NB4 (cell line): Measurements from ENCODE around the gene PLA2G6.

Source experiments
- DNase-seq: peaks from one replicate; pipeline ENCODE4 v3.0.0; 2010; ENCODE audit warnings: low read depth
- H3K4me3 ChIP-seq: one replicate; pipeline ENCODE4 v1.5.1; 2011; ENCODE audit warnings: mild to moderate bottlenecking, low read depth, low read length, moderate library complexity
- CTCF ChIP-seq: IDR thresholded peaks from one replicate; pipeline ENCODE4 v1.5.1; 2012; ENCODE audit warnings: low read depth, low read length
- MAX ChIP-seq: IDR thresholded peaks from 2 replicates; pipeline ENCODE4 v1.6.1; 2011; ENCODE audit warnings: low read depth, low read length
- MYC ChIP-seq: IDR thresholded peaks from 2 replicates; pipeline ENCODE4 v1.6.1; 2011; ENCODE audit warnings: low read depth, low read length
- POLR2A ChIP-seq: IDR thresholded peaks from 2 replicates; pipeline ENCODE4 v1.6.1; 2011; ENCODE audit warnings: mild to moderate bottlenecking; ENCODE audit not compliant: insufficient read length; ENCODE audit errors: extremely low read depth

The PLA2G6 gene

GRCh38 chr22:38207898-38208432 lies 26.3 kb upstream of the PLA2G6 start:
- no peak for TF ChIP-seq MAX
- no peak overlapping the region for H3K4me3 ChIP-seq
- no peak for DNase-seq

- no peak for DNase-seq
- TF ChIP-seq MAX (no peak), CTCF (no peak), POLR2A (no peak), MYC (no peak)
Observed at GRCh38 chr22:38205261-38206128, 23.9 kb upstream of the PLA2G6 start.

GRCh38 chr22:38204784-38205183 lies 23.2 kb upstream of the PLA2G6 start:
- TF ChIP-seq CTCF (no peak), POLR2A (no peak), MAX (peak; percentile 35; the same call in 1 of the 2 replicates), MYC (peak; percentile 35; the same call in 1 of the 2 replicates)
- DNase-seq, result peak; percentile 74
- no peak overlapping the region for H3K4me3 ChIP-seq

More at GRCh38 chr22:38205261-38206128, 23.9 kb upstream of the PLA2G6 start:
- H3K4me3 ChIP-seq, result no peak overlapping the region

GRCh38 chr22:38203855-38204514 lies 22.4 kb upstream of the PLA2G6 start:
- DNase-seq, result peak; percentile 39
- TF ChIP-seq MYC (no peak), POLR2A (no peak), CTCF (no peak), MAX (no peak)
- no peak overlapping the region for H3K4me3 ChIP-seq

GRCh38 chr22:38203090-38203810 lies 21.6 kb upstream of the PLA2G6 start:
- DNase-seq, result no peak
- H3K4me3 ChIP-seq, result peak overlapping the region; percentile 51
- TF ChIP-seq POLR2A, result no peak

GRCh38 chr22:38202437-38203089 lies 20.9 kb upstream of the PLA2G6 start:
- H3K4me3 ChIP-seq, result peak overlapping the region; percentile 51

More at GRCh38 chr22:38202437-38203089, 20.9 kb upstream of the PLA2G6 start:
- TF ChIP-seq CTCF (no peak), MAX (peak; percentile 39; the same call in 1 of the 2 replicates)
- peak; percentile 76 for DNase-seq
